Stimulated activated CD8-positive, alpha-beta memory T cell treated with anti-CD3 and anti-CD28 coated beads, Interleukin-4, amount 100 ng/mL, for 1 hour (primary cell): Measurements from ENCODE around the gene PDE4D.

Experiments
- DNase-seq, 2 donors: peaks; one replicate each; pipeline ENCODE4 v3.0.0-alpha.2; 2020; ENCODE audit warnings: low read depth in 2 of 2, low spot score in 1 of 2

PDE4D gene

DNA sequence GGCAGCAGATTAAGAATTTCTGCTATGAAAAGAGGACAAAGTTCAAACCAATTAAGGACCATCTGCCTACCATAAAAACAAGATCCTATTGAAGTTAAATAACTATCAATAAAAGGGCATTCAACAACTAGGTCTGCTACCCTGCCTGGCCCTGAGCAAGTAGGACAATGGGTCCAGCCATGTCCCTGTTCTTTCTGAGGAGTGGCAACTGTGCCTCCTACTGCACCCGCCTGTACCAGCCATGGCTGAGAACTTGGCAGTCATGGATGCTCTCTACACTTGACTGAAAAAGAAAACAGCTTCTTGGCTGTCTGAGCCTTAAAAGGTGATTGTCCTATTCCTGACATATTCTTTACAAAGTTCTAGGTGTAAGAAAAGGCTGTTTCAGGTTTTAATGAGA lies 652.4 kb downstream of the PDE4D start:
- no peak for DNase-seq

DNA sequence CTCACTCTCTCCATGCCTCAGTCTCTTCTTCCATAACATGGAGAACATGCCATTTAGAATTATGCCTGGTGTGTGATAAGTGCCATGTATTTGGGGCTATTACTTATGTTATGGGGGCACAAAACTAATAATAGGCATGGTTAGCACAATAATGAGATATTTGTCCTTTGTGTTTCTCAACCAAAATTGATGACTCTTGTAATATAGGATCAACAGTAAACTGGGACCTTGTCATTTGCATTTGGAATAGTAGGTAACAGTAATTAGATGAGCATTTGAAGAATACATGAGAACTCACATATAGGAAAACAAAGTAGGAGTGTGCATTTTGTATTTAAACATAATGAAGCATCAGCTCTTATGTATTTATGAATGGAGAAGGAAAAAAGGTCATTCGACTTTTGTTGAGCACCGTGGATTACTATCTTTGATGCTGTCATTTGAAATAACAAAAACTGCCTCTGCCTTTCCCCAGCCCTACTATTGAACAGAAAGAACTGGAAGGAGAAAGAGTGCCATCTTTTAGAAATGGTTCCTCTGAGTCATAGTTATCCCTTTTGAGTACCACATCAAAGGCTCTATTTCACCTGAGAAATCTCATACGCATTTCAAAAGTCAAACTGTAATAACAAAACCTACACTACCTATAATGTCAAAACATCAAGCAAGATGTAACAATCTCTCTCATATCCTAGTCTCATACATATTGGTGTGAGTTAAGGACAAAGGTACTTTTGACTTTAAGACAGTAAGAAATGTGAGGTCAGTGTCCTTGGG lies 655.2 kb downstream of the PDE4D start:
- DNase-seq = no peak

DNA sequence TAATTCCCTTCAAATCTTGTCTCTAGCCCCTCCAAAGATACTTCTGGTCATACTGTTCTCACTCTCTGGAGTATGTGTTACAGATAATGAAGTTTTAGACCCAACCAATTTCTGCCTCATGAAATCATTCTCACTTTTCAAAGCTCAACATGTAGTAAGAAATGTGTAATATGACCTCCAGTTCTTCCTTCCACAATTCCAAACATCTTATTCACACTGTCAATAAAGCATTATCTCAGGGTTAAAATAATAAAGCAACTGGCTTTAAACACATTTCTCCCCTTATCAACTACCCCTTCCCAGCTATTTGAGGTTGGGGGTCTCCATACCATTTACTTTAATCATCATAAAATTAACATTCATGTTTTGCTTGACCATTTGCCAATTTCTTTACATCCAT lies 656.5 kb downstream of the PDE4D start:
- no peak for DNase-seq

GRCh38 chr5:59236448-59236847 lies 657.1 kb downstream of the PDE4D start:
- no peak for DNase-seq

DNA sequence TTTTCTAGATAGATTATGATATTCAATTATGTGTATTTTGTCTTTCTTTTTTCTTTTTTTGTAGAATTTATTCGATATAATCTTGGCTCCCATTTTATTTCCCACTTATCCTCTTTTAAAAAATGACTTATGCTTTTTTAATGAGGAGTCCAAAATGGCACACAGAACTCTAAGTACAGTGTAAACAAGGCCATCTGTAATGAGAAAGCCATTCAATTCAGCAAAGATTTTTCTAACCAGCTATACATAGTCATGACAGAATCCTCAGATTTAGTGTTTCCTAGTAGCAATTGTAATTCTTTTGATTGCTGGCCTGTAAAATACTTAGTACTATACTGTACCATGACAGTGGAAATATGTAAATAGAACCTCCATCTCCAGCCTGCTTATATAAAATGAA lies 659.3 kb downstream of the PDE4D start:
- DNase-seq = no peak

DNA sequence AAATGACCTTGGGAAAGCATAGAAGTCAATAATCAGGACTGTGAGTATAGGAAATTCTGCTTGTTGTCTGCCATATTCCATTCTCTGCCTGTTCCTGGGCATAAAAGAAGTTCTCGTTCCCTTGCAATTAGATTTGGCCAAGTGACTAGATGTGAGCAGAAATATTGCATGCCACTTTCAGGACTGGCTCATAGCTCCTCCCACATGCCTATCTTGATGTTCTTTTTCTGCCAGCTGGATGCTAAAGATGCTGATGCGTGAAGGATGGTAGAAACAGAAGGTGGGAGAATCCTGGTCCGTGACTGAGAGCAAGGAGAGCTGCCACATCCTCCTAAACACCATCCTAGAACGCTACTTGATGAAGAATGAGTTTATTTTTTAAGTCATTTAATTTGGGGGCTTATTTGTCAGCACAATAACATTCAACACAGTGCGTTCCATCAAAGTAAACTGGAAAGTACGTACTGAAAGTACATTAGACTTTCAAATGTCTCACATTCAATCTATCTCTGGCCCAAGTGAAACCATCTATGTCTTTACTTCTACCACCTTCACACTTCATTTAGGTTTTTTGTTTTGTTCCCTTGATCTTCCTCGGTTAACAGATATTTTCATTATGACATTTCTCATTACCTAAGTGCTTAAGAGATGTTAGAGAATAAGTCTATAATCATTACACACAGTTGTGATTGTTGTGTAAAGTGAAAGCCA lies 662.1 kb downstream of the PDE4D start:
- no peak for DNase-seq

- no peak for DNase-seq
Observed at GRCh38 chr5:59222687-59223511, 670.6 kb downstream of the PDE4D start.

DNA sequence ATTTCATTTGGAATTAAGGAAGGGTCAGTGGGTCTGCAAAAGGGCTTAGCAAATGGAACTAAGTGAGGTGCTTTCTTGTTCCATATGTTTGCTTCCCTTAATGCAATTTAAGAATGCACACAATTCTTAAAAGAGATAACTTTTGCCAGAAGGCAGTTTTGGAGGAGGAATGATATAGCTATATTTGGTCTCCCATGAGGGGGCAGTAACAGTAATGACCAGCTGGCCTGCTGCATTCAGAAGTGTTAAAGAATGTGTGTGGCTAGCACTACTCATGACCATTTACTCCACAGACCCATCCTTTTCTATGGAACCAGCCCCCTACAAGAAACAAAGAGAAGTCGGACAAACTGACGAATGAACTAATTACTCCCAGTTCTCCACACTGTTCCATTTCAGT lies 671.8 kb downstream of the PDE4D start:
- no peak for DNase-seq

DNA sequence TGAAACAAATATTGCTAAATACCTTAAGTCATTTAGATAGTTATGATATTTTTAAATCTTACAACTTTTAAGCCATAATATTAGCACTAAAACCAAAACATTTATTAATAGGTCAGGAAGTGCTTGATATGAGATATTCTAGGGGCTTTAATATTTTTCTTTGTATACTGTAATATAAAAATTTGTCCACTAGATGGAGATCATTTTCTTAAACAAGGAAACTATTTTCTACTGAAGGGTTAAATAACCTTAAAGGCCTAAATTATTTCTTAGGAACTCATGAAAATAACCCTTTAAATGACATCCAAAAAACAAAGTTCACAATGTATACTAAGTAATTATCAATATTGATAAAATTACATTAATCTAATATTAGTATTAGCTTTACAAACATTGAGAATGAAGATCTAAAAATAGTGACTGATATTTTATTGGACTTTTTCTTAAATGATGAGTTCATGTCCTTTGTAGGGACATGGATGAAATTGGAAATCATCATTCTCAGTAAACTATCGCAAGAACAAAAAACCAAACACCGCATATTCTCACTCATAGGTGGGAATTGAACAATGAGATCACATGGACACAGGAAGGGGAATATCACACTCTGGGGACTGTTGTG lies 675.0 kb downstream of the PDE4D start:
- DNase-seq = no peak

GRCh38 chr5:59216841-59217240 lies 676.7 kb downstream of the PDE4D start:
- no peak for DNase-seq

GRCh38 chr5:59212596-59212995 lies 680.9 kb downstream of the PDE4D start:
- DNase-seq = no peak

- DNase-seq = no peak
Observed at GRCh38 chr5:59209758-59210359, 683.7 kb downstream of the PDE4D start.

DNA sequence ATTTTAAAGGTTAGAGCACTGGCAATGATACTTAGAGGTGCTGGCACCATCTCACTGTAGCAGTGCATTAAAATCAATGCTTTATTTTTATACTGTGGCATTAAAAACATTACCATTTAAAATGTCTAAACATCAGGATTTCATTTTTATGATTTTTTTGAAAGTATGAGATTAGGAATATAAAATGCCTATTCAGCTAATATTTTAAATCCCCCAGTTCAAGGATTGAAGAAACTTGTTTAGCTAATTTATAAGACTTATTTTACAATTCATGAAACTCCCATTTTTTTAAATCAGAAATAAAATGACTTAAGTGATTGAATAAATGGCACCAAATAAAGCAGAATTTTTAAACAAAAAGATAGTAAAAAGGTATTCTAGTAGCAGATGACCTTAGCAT lies 685.1 kb downstream of the PDE4D start:
- no peak for DNase-seq

- no peak for DNase-seq
Observed at GRCh38 chr5:59207401-59207800, 686.1 kb downstream of the PDE4D start.

DNA sequence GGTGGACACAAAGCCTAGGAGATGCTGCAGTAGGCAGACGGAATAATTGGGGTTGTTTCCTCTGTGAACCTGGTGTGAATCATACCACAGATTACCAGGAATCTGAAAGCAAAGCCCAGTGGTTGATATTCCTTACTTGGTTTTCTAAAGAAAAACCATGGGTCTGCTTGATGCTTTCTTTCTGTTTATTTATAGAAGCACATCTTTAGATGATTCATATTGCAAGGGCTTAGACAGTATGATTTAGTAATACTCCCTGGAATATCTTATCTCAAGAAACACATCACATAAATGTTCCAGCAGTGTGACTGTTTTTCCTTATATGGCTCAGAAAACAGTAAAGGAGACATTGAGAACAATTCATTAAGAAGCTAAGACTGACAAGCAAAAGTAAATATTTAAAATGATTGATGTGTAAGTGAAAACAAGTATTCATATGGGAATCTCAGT lies 687.4 kb downstream of the PDE4D start:
- no peak for DNase-seq

GRCh38 chr5:59204114-59204897 lies 689.2 kb downstream of the PDE4D start:
- DNase-seq = no peak

GRCh38 chr5:59199868-59200267 lies 693.7 kb downstream of the PDE4D start:
- no peak for DNase-seq

DNA sequence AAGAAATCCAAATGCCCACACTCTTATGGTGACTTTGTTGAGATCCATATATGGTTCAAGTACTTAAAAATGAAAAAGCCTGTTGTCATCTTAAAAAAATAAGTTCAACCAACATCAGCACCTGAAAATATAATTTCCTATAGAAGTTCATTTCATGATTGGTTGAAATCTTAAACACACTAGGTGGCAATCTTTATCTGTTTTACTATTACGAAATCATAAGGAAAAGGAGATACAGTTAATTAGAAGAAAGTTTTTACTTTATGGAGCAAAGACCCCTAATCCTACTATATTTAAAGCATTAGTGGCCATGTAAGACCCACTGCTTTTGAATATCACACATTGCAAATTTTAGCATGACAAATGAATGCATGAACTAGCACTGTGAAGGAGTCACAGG lies 694.7 kb downstream of the PDE4D start:
- no peak for DNase-seq

DNA sequence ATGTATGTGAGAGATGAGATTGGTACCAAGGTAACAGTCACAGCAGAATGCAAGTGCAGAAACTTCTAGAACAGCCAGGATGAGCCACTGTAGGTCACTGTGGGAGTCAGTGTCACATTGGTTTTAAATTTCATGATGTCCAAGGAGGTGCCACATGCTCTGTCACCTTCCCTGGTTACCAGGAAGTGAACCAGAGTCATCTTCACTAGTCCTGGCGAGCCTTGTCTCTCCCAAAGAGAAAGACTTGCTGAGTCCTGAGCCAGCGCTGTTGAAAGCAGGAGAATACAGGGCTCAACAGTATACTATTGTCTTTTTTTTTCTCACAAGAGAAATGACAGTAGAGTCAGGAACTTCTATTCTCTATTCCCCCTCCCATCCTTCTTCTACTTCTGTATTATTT lies 695.2 kb downstream of the PDE4D start:
- no peak for DNase-seq

- no peak for DNase-seq
Observed at GRCh38 chr5:59197911-59198310, 695.6 kb downstream of the PDE4D start.
